ENCODE measurements around the gene CLEC7A.

Gene CLEC7A

DNA sequence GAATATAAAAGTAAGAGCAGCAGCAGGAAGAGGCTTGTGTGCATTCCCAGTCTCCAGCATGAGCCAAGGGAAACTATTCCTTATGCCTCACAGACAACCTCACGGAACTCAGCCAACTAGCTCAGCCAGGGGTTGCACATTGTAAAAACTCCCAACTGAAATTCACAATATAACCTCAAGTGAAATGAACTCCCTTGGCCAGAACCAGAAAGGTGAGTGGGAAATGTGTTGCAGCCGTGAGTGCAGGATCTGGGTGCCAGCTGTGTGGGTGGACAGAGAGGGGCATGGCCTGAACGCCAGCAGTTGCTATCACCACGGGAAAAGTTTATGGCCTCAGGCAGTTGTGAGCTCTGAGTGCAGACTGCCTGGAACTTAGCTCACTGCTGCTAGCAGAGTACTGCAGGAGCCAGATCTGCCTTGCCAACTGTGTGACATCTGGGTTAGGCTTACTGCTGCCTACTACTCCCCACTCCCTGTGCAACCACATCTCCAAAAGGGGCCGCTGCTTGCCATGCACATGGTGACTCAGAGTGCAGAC, 28.9 kb downstream of the CLEC7A start:
- no peak overlapping the region for H3K4me3 ChIP-seq (ENCODE audit: low read length)
- no peak for DNase-seq (ENCODE audit: low read depth, low spot score)

DNA sequence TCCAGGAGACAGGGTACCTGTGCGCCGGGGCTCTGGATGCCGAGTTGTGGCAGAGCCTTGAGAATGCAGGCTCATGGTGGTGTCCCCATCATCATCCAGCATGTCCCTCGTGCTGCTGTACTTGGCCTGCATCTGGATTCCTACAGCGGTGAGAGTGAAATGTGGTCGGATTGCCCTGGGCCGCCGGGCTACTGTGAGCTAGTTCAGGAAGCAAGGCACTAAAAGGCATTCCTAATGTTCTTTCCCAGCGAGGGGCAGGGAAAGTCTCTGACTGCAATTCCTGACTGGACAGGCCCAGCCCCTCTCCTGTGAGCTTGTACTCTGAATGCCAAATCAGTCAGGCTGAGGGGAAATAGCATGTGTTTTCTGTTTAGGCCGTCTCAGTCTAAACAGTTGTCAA, 31.2 kb downstream of the CLEC7A start, which contains the start of gene CLEC1A:
Gene CLEC1A (minus strand): TSS at position 195 of the 400 bp plus-strand sequence. CDS start 63 bp downstream, at position 132.
- no peak for DNase-seq (ENCODE audit: low read depth, low spot score)
- H3K4me3 ChIP-seq (ENCODE audit: low read length), result no peak within 1 kb of the TSS

DNA sequence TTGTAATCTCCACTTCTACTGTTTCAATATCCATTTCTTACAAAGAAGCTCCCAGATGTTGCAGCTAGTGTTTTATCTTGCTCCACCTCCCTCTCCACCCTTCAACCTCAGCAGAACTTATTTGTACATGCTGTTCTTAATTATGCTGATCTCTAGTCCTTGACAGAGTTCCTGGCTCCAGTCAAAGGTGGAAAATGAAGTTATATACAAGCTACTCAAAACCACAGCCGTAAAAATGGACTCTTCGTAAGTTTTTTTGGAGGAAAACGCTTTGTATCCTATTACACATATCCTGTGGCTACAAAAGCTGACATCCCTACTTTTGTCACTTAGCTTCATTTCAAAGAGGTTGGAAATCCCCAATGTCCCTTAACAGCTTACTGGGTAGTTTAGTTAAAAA, 32.5 kb downstream of the CLEC7A start:
- no peak for DNase-seq (ENCODE audit: low read depth, low spot score)
- H3K4me3 ChIP-seq (ENCODE audit: low read length), result no peak overlapping the region

DNA sequence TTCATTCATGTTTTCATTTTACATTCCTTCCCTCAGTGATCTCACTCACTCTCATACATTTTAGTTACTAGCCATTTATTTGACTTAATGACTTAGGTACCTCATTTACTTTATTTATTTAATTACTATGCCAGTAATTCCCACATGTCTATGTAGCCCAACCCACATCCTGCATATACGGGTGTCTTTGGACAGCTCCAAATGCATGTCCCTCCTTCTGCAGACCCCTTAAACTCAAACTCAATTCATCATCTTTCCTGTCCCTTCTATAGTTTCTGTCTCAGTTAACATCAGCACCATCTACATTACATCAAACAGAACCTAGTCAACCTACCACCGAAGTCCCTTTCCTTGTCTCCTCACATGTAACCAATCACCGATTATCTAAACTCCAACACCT, 34.0 kb downstream of the CLEC7A start:
- H3K4me3 ChIP-seq (ENCODE audit: low read length), result no peak overlapping the region
- no peak for DNase-seq (ENCODE audit: low read depth, low spot score)

DNA sequence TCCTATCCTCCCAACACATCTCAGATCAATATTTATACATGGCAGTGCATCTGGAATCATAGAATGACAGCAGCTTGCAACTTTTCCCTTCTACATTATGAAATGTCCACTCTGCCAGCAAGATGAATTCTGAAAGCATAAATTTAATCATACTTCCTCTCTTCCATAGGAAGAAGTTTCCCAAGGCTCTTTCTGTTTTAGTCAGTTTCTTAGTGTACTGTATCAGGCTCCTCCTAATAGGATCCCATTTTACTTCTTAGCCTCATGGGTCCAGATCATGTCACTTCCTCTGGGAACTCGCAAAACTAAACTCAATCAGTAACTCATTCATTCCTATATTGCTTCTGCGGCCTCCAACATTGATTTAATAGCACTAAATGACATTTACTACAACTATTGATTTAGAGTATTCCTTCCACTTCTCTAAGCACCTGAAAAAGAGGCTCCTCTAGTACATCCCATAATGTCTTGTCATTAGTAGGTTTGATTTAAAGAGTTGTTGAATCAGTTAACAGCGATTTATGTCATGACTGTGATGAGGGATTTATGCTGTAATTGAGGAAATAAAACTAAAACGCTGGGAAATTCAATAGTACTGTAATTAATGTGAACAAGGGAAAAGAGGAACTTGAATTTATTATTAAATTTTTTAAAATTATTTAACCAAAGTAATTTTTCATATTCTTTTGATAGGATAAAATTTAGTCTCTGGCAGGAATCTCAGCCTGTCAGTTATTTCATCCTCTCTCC, 35.2 kb downstream of the CLEC7A start:
- DNase-seq (ENCODE audit: low read depth, low spot score), result no peak

DNA sequence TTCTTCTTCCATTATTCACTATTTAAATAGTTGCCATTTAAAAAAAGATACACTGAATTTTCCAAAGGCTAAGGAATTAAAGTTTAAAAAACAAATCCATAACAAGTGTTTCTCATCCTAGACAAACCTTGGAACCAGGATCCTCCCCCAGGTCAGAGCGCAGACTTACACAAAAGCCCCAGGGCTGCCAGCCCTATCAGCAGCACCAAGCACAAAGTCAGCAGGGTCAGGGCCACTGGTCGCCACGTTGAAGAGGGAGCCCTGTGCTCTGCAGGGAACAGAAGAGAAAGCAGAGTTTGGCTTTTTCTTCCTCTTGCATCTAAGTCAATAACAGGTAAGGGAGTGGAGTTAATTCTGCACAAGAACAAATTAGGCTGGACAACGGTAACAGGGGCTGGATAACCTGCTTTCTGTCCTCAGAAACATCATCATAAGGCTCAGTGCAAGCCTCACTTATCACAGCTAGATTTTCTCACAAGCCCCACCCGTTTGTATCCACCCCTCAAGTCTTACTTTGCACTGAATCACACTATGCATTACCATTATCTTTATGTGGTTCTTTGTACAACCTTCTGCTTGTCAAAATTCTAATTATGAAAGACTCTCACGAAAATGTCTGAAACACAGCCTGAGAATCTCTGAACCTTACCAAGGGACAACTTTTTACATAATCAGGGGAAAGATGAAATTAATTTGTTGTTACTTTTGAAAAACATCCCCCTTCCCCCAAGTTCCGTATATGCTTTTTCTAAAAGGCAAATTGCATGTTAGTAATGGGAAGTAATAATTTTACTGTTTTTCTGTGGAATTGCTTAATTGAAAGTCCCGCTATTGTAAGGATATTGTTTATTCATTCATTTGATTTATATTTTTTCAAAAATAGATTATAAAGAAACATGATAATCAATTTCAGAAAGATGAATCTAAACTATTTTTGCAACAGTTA, 40.8 kb downstream of the CLEC7A start:
- no peak overlapping the region for H3K4me3 ChIP-seq (ENCODE audit: low read length)

More for the DNA sequence above, 35.2 kb downstream of the CLEC7A start:
- no peak overlapping the region for H3K4me3 ChIP-seq (ENCODE audit: low read length)

DNA sequence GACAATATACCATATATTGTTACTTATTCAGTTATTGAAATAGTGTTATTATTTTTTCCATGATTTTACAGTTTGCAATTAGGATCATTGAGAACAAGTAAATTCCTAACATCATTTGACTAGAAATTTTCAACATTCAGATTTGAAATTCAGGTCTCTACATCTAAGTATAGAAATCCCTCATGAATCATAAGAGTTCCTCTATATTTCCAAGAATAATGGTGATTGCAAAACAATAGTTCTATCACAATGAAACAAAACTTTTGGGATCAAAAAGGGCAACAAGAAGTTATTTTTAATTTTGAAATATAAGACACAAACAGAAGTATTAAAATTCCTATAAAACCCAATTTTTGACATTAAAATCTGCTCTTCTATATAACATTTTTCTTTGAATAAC, 42.0 kb downstream of the CLEC7A start:
- DNase-seq (ENCODE audit: low read depth, low spot score), result no peak

More for the DNA sequence above, 40.8 kb downstream of the CLEC7A start:
- no peak for DNase-seq (ENCODE audit: low read depth, low spot score)

DNA sequence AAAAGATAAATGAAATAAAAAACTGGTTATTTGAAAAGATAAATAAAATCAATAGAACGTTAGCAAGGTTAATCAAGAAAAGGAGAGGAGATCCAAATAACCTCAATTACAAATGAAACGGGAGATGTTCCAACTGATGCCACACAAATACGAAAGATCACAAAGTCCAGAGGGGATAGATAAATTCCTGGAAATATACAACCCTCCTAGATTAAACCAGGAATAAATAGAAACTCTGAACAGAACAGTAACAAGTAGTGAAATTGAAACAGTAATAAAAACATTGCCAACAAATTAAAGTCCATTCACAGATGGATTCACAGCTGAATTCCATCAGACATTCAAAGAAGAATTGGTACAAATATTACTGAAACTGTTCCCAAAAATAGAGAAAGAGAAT, 43.6 kb downstream of the CLEC7A start:
- H3K4me3 ChIP-seq (ENCODE audit: low read length), result no peak overlapping the region

More for the DNA sequence above, 42.0 kb downstream of the CLEC7A start:
- H3K4me3 ChIP-seq (ENCODE audit: low read length), result no peak overlapping the region

DNA sequence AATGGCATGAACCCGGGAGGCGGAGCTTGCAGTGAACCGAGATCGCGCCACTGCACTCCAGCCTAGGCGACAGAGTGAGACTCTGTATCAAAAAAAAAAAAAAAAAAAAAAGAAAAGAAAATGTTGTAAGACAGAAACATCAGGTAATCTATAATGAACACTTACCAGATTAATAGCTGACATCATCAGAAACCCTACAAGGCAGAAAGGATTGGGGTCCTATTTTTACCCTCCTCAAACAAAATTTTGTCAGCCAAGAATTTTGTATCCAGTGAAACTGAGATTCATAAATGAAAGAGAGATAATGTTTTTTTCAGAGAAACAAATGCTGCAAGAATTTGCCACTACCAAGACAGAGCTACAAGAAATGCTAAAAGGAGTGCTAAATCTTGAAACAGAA, 45.3 kb downstream of the CLEC7A start:
- no peak for DNase-seq (ENCODE audit: low read depth, low spot score)
- no peak overlapping the region for H3K4me3 ChIP-seq (ENCODE audit: low read length)

More for the DNA sequence above, 43.6 kb downstream of the CLEC7A start:
- no peak for DNase-seq (ENCODE audit: low read depth, low spot score)

DNA sequence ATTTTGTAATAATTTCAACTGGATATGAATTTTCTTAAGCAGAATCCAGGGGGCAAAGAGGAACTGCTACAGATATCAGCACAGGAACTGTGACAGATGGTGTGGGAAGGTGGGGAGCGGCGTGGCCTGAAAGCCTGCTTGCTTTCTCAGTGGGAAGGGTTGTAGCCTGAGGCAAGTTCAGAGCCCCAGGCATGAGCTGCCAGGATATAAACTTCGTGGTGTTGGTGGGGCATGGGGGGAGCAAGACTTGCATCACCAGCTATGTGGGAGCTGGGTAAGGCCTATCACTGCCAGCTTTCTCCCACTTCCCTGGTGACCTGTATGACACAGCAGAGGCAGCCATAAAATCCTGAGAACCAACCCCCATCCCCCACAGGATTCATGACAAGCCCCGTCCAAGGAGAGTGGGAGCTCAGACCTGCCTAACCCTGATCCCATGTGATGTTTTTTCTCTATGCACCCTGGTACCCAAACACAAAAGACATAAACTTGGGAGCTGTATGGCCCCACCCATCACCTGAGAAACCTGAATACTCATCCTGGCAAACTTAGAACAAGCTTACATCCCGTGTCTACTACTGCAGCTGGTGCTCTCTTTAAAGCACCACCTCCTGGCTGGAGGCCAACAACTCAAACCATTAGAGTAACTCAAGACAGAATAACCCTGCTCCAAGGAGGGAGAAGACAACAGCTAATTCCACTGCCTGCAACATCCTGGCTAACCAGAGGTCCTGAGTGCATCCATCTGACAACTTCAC, 47.7 kb downstream of the CLEC7A start:
- no peak for DNase-seq (ENCODE audit: low read depth, low spot score)
- H3K4me3 ChIP-seq (ENCODE audit: low read length), result no peak overlapping the region

DNA sequence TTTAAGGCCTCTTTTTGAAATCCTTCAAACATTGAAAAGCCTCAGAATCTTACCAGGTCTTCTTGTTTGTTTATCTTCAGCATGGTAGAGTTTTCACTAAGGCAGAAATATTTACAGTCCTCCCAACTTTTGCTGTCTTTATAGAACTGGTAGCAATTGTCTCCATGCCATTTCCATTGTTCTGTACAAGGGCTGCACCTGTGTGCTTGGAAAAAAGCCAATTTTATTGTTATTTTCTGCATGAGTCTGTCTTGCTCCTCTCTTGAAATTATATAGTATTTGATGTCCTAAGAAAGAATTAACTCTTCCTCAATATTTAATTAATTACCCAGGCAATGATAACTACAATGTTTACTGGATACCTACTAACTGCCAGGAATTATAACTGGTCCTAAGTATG, 54.5 kb downstream of the CLEC7A start:
- no peak overlapping the region for H3K4me3 ChIP-seq (ENCODE audit: low read length)
- no peak for DNase-seq (ENCODE audit: low read depth, low spot score)

DNA sequence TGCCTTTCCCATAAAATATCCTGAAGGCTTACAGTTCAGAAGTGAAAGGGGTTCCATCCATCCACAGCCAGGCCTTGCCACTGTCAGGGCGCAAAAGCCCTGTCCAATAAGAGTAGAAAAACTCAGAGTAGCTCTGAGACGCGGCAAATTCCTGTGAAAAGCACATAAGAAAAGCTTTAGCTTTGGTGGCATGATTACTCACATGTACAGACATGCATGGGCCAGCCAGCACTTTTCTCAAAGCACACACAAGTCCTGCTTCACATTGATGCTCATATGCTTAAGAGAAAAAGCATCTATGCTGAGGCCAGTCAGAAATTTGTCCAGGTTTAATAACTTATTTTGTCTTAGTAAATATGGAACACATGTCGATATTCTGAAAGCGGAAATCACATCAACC, 56.7 kb downstream of the CLEC7A start:
- H3K4me3 ChIP-seq (ENCODE audit: low read length), result no peak overlapping the region
- no peak for DNase-seq (ENCODE audit: low read depth, low spot score)

DNA sequence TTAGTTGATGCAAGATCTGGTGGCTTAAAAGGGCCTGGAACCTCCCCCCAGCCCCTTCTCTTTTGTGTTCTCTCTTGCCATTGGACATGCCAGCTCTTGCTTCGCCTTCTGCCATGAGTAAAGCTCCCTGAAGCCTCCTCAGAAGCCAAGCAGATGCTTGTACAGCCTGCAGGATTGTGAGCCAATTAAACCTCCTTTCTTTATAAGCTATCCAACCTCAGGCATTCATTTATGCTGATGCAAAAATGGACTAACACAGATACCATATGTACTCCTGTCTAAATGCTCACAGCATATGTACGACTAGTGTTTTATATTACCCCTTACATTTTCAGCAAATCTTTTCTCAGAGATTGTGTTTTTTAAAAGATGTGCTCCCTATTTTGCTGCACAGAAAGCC, 57.9 kb downstream of the CLEC7A start:
- no peak for DNase-seq (ENCODE audit: low read depth, low spot score)

DNA sequence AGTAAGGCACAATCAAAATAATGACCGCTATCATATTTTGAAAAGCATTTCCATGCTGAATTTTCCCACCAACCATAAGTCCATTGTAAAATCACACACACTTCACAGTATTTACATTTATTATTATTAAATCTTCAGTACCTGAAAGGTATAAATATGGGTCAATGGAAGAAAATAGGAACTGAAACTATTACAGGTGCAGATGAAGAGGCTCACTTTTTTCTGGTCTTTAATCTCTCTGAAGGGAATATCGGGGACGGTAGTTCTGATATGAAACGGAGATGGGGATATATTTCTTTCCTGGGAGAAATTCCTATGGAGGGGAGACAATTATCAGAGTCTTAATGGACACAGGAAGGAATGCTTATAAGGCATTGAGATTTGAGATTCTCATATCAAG, 59.6 kb downstream of the CLEC7A start:
- no peak for DNase-seq (ENCODE audit: low read depth, low spot score)
- H3K4me3 ChIP-seq (ENCODE audit: low read length), result no peak overlapping the region

More for the DNA sequence above, 57.9 kb downstream of the CLEC7A start:
- H3K4me3 ChIP-seq (ENCODE audit: low read length), result no peak overlapping the region

DNA sequence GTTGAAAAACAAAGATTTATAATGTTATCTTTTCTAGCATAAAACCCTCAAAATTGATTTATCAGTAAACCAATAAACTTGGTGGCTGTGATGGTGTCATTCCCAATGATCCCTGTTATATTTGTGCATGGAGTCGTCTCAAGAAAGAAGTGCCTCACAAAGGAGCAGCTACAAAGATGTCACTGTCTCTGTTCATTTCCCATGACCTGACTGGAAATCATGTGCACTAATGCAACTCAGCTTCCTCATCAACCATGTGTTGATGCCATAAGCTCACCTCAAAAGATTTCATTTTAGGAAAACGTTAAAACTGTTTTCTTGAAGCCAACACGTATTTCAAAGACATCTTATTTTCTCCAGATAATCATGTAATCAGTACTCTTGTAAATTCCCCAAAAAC, 60.0 kb downstream of the CLEC7A start:
- no peak overlapping the region for H3K4me3 ChIP-seq (ENCODE audit: low read length)
- no peak for DNase-seq (ENCODE audit: low read depth, low spot score)

DNA sequence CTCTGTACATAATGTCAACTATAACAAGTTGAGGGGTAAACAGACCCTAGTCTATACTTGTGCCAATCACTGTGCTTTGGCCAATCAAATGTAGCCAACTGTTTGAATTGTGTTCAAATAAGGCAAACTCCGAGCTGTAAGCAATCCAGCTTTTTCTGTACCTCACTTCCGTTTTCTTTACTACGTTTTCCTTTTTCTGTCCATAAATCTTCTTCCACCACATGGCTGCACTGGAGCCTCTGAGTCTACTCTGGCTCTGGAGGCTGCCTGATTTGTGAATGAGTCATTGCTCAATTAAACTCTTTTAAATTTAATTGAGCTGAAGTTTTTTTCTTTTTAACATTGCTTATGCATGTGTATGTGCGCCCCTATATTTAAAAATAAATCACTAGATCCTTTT, 60.9 kb downstream of the CLEC7A start:
- H3K4me3 ChIP-seq (ENCODE audit: low read length), result no peak overlapping the region
- no peak for DNase-seq (ENCODE audit: low read depth, low spot score)

DNA sequence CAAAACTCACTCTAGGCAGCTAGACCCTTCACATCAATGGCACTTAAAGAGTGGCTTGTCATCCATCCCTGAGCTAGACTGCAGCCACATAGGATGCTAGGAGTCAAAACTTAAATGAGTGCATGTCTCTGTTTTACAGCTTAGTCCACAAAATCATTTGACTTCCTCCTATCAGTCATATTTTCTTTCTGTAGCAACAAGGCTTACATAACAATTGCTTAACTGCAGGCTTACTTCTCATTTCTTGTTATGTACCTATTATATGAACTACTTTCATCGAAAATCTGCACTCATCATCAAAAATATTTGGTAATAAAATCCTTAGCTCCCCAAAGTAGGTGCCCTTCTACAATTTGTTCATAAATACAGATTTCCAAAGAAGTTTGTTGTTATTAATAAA, 61.4 kb downstream of the CLEC7A start:
- no peak overlapping the region for H3K4me3 ChIP-seq (ENCODE audit: low read length)
- DNase-seq (ENCODE audit: low read depth, low spot score), result no peak

DNA sequence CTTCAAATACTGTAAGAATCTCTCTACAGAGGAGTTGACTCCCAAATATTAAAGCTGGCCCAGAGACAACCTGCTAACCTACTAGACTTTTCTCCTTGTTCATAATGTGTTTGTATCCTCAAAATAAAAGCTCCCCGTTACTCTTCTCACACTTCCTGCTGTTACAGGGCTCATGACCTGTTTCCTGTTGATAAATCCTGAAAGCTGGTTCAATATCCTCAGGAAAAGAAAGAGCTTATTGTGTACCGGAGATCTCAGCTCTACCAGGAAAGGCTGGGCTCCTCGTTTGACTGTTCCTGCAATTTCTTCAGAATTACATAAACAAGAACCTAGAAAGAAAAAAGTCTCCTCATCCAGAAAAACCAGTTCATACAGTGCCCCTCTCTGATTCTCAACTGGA, 62.1 kb downstream of the CLEC7A start:
- H3K4me3 ChIP-seq (ENCODE audit: low read length), result no peak overlapping the region
- DNase-seq (ENCODE audit: low read depth, low spot score), result no peak

DNA sequence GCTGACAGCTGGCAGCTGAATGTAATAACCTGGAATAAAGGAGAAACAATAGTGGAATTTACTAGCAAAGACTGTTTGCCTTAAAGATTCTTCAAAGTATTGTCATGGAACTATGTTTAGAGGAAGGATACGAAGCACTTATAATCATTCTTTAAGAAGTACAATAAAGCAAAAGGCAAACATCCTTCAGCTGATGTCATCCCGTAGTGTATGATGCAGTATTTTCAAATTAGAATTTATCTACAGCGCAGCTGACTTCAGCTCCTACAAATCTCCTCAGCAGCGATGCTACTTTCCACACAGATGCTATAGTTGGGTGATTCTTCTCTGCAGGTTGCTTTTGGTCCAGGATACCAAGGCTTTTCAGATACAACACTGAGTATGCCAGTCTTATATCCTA, 62.7 kb downstream of the CLEC7A start:
- DNase-seq (ENCODE audit: low read depth, low spot score), result no peak
- H3K4me3 ChIP-seq (ENCODE audit: low read length), result no peak overlapping the region

Data from Jurkat, Clone E6-1 (cell line).